HG03521 (cell line): ENCODE measurements around the gene ALDH2.
"Not testable (repeated sequence)": the region's sequence is repeated elsewhere in the genome, so short reads cannot be mapped to it uniquely, and the experiment has no call there.

Experiments
- ATAC-seq: cut with Tn5 transposase; IDR thresholded peaks from one replicate; pipeline ENCODE4 v1.9.1; 2021; ENCODE audit warnings: mild to moderate bottlenecking, moderate library complexity; ENCODE audit not compliant: unreplicated experiment

Gene ALDH2

DNA sequence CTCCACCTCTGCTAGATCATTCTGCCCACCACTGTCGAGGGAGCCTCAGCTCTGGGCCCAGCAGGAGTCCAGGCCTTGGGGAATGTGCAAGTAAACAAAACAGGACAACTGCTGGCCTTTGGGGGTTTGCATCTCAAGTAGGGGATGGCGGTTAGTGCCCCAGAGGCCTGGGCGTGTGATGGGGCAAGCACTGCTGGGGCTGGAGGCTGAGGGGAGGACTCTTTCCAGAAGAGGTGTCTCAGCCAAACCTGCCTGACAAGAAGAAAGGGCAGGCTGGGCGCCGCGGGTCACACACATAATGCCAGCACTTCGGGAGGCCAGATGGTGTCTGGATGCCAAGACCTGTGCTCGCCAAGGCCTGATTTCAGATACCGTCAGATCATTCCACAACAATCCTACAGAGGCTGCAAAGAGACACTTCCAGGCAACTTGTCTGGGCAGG lies 8.6 kb upstream of the ALDH2 start:
- no peak for ATAC-seq

DNA sequence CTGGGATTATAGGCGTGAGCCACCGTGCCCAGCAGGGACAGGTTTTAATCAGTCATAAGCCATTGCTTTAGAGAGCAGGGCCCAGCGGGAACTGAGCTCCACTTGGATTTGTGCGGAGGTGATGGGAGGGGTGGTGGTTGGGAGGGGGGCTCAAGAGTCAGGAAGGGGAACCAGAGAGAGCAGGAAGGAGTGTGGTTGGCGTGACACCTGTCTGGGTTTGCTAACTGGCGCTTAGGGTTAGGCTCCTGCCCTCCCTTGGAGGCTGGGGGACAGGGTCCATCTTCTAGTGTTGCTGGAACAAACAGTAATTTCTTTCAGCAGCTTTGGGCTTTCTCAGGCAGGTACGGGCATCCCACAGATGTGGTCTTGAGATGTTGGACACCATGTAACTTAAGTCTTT lies 7.5 kb upstream of the ALDH2 start:
- no peak for ATAC-seq

GRCh38 chr12:111759991-111760390 lies 6.7 kb upstream of the ALDH2 start:
- no peak for ATAC-seq

- ATAC-seq, result no peak
These were observed 5.6 kb upstream of the ALDH2 start for GRCh38 chr12:111761099-111761498.

- ATAC-seq, result no peak
These were observed 5.0 kb upstream of the ALDH2 start for GRCh38 chr12:111761706-111762105.

GRCh38 chr12:111763552-111763951 lies 3.2 kb upstream of the ALDH2 start:
- ATAC-seq, result not testable (repeated sequence)

GRCh38 chr12:111764120-111764821 lies 2.5 kb upstream of the ALDH2 start:
- ATAC-seq, result peak; percentile 30

- no peak for ATAC-seq
These were observed 827 bp downstream of the ALDH2 start for GRCh38 chr12:111767362-111768158.

GRCh38 chr12:111768159-111768895 lies 1.6 kb downstream of the ALDH2 start:
- ATAC-seq, result no peak

DNA sequence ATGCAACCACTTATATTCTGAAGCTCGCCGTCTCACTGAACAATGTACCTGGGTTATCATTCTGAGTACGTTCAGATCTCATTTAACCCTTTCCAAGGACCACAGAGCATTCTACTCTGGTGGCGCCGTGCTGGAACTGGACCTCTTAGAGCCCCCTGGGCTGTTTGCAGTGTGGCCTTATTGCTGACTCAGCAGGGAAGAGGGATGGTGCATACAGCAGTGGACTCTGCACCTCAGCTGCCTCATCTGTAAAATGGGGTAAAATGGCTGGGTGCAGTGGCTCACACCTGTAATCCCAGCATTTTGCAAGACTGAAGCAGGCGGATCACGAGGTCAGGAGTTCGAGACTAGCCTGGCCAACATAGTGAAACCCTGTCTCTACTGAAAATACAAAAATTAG lies 2.9 kb downstream of the ALDH2 start:
- ATAC-seq, result no peak

GRCh38 chr12:111773801-111774551 lies 7.2 kb downstream of the ALDH2 start:
- no peak for ATAC-seq

DNA sequence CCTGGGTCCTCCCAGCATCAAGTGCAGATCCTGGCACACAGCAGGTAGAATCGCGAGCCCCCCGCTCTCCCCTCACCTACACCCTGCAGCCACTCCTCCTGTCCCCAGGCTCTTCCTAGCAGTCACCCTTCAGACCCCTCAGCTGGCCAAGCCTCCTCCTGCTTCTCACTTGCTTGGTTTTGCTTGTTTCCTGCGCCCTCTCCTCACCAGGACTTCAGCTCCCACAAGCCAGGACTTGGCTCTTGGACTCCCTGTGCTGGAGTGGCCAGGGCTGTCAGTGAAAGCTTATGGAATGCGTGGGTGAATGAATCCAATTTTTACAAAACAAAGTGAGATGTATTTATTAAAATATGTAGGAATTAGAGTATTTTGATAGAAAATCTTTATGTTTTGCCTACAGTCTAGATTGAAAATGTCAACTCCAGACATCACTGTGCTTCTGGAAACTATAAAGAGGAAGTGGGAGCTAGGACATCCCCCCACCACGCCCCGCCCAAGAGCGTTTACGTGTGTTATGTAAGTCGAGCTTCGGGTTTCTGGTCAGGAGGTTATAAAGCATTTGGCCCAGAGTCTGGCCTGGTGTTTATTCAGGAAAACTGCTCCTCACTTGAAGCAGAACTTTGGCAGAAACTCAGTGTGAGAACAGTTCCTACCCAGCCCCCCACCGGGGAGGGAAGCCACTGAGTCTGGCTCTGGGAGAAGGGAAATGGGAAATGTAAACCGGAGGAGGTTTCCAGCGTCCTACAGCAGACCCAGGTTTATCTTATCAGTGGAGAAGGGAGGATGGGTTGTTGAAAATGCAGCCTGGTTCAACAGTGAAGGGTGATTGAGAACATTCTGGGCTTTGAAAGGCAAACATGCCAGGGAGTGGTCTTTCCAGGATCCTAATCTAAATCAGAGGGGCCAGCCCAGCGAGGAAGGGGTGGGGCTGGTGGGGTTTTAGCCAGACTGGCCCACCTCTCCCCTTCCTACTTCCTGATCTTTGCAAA lies 8.8 kb downstream of the ALDH2 start:
- ATAC-seq, result no peak

DNA sequence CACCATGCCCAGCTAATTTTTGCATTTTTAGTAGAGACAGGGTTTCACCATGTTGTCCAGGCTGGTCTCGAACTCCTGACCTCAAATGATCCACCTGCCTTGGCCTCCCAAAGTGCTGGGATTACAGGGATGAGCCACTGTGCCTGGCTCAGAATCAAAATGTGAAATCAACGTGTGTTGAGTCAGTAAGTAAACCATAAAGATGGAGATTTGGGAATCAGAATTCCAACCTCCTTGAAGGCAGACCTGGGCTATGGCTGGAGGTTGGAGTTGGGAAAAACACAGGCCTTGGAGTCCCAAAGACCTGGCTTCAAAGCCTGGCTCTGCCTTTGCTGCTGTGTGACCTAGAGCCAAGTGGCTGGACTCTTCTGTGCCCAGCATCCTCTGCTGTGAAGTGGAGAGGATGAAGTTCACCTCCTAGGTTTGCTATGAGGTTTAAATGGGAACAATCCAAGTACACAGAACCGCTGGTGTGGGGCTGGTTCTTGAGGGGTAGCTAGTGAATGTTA lies 10.2 kb downstream of the ALDH2 start:
- no peak for ATAC-seq

DNA sequence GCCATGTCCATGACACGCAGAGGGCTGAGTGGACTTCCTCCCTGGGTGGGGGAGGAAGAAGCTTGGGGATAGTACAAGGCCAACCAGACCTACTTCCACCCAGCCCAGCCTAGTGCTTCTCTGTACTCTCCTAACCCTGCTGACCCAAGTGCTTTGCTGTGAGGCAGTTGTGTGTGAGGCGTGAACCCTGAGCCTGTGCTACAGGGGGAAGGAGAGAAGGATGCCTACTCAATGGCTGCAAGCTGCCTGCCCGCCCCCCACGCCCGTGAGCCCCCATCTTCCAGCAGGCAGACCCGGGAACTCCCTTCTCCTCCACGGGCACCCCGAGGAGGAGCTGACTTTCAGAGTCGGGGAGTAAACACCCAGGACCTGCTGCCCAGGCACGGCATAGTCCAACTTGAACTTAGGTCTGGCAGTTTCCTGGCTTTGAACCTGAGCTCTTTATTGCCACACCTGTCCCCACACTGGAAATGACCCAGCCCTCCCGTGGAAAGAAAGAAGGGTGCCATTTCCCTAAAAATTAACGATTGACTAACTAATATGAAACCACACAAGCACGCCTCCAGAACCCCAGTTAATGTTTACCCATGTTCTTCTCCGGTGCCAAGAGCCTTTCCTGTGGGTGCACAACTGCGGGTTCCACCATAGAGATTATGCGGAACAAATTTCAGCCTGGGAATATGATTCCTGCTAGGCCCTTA lies 10.8 kb downstream of the ALDH2 start:
- no peak for ATAC-seq

- ATAC-seq, result no peak
These were observed 13.4 kb downstream of the ALDH2 start for GRCh38 chr12:111780166-111780565.

- no peak for ATAC-seq
These were observed 13.9 kb downstream of the ALDH2 start for GRCh38 chr12:111780615-111781014.

DNA sequence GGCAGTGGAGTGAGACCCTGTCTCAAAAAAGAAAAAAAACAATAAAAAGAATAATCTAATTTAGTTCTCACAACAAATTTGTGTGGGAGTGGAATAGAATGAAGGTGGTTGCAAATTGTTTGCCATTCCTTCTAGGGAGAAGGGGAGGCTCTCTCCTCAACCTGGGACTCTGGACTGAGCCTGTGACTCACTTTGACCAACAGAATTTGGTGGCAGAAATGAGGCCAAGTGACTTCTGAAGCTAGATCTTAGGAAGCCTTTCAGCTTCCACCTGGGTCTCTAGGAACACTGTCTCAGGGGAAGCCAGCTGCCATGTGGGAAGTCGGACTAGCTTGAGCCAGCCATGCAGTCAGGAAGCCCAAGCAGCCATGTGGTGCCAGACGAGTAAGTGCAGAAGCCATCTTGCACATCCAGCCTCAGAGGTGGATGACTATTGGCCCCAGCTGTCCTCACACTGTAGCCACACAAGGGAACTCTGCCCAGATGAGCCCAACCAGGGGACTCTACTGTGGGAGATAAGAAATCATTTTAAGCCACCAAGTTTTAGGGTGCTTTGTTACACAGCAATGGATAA lies 14.4 kb downstream of the ALDH2 start:
- ATAC-seq, result no peak

GRCh38 chr12:111783046-111783445 lies 16.3 kb downstream of the ALDH2 start:
- ATAC-seq, result no peak

DNA sequence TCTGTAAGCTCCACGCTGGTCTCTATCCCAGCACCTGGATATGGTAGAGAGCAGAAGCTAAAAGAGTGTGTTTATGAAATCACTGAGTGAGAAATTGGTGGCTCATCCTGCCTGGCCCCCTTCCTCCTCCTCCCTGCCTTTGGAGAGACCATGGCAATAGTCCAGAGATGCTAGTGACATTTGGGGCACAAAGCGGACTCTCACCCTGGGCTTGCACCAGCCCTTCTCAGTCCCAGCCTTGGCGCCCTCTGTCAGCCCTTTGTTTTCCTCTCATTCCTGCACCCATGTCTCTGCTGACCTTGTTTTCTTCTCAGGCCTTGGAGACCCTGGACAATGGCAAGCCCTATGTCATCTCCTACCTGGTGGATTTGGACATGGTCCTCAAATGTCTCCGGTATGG lies 18.2 kb downstream of the ALDH2 start:
- ATAC-seq, result no peak
